KBM-7 (cell line): ENCODE data around the gene KITLG.
"Not testable (repeated sequence)": the region's sequence is repeated elsewhere in the genome, so short reads cannot be mapped to it uniquely, and the experiment has no call there.

Source experiments
- DNase-seq: peaks from one replicate; pipeline ENCODE4 v3.0.0-alpha.2; 2015
- in situ Hi-C: fragments of 300-500 bp; cut with MboI; formaldehyde crosslinking; loops from 2 replicates; pipeline ENCODE4 v1.14.3; 2020; ENCODE audit warnings: low sequenced_read_pairs, low pct_unique_long_range_greater_than_20kb, mixed read lengths

The KITLG gene

DNA sequence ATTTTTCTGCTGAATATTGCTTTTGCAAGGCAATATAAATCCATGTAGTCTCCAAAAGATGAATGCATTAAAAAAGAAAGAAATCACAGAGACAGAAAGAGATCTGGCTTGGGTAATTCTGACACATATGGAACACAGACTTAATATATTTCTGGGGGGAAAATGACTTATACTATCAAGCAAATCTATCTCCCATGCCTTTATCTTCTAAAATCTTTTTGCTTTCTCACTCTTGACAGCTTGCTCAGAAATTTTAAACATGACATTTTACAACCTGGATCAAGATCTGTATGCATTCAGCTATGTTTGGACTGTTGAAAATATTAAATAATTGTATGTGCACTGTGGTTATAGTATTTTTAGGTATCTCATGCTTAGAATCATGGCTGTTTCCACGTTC, 73.0 kb downstream of the KITLG start:
- in situ Hi-C loops: no loop called here
- DNase-seq: no peak

DNA sequence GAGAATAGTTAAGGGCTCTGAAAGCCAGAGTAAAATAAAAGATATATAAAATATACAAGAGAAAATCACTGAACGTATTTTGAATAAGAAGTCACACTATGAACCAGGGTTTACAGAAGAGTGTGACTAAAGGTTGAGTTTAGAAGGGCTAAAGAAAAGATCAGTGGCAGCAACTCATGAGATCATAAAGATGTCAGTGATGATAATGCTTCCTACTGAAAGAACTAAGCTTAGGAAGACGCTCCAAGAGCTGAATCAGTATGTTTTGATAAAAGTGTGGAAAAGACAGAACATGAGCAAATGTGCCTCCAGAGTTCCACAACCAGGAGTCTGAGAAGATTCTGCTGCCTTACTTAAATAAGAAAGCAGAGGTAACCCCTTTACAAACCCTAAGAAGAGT, 74.6 kb downstream of the KITLG start:
- no peak for DNase-seq
- in situ Hi-C loops: no loop called here

DNA sequence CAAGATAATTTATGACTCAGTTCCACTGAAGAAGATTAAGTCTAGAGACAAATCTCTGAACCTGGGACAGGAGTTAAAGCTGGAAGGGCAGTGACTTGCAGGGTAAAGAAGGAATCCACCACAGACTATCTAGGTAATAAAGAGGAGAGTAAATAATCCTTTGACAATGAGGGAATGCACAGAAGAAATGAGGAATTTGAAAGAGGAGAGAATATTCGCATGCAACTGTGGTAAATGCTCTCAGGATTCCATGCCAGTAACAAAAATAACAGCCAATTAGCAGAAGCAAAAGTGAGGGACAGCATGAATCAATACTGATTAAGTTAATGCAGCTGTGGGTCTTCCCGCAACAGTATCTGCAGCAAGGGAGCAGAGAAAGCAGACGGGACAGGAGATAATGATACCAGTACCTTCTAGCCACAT, 77.0 kb downstream of the KITLG start:
- DNase-seq: no peak
- in situ Hi-C loops: no loop called here

DNA sequence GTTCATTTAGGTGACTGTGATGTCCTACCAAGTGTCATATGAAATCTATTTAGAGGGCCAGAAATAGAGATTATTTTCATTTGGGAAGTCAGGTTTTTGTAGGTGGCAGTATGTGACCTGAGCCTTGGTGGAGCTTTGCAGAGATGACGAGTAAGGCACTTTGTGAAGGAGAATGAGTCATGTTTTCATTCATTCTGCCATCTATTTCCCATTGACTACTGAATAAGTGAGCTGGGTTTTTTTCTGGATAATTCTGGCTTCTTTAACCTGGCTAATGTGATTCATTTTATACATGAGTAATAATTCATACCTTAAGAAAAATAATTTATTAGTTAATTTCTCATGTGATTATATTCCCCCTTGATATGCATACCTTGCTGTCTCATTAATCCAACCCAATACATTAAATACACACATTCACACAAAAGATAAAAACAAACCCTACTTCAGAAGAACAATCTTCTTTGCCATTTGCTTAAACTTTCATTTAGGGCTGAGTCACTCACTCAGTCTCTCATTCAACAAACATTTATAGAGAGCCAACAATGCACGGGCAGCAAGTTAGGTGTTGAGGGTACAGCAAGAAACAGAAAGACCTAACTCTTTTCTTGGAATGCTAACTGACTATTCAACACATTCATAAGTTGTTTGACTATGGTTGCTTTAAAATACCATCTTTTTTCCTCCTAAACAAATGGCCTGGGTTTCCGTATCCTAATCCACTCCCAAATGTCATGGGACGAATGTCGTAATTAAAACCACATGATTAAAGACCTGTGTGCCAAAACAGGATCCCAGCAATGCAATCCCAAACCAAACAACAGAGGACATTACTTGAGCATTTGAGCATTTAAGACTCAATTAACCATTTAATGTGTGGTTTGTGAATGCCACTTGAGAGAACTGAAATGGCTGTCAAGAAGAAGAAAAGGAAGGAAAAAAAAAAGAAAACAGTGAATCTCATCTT, 78.0 kb downstream of the KITLG start:
- no peak for DNase-seq
- in situ Hi-C loops: no loop called here

DNA sequence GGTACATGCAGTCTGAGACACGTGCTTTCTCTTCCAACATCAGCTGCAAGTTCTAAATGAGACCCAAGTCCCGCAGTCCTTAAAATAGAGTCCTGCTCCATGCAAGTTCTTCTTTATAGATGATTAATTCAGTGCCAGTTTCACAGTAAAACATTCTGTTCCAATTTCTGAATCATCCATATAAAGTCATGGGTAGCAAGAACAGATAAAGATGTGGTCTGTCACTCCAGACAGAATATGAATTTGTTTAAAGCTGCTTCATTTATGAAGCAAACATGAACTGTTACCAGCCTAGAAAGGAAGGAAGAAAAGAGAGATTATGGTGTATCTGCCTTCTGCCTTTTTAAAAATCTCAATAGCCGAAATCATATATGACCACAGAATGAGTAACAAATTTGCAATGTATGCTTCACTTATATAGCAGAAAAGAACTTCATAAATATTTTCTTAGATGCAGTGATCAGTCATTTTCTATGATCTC, 83.3 kb downstream of the KITLG start:
- no peak for DNase-seq
- in situ Hi-C loops: no loop called here

DNA sequence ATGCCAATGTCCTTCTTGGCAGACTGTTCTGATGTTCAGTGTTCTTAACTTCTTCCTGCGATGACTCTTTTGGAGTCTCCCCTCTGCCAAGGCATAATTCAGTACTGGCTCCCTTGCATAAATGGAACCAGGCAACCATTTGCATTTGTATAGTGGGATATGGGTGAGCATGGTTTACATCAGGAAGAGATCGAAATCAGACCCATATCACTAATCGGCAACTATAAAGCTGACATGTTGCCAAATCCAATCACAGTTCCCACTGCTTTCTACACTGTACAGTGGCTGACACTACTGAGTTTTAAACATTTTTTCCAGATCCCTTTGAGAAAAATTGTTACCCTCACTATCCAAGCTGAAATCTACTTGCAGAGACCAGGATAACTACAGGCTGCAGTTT, 83.8 kb downstream of the KITLG start:
- DNase-seq: no peak
- in situ Hi-C loops: no loop called here

DNA sequence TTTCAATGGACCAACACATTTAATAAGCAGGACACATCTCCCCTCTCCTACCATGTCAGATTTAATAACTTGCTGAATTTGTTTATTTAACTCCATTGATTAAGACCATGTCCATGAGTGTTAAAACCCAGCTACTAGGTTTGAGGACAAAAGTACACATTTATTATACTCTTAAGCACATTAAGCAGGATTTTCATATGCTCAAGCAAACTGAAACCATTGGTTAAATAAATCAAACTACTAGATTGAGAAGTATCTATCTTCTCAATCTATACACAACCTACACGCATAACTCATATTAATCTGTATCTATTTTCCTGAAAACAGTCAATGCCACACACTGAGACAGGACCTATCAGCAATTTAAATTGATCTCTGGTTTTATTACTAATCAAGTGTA, 85.2 kb downstream of the KITLG start:
- in situ Hi-C loops: no loop called here
- no peak for DNase-seq

DNA sequence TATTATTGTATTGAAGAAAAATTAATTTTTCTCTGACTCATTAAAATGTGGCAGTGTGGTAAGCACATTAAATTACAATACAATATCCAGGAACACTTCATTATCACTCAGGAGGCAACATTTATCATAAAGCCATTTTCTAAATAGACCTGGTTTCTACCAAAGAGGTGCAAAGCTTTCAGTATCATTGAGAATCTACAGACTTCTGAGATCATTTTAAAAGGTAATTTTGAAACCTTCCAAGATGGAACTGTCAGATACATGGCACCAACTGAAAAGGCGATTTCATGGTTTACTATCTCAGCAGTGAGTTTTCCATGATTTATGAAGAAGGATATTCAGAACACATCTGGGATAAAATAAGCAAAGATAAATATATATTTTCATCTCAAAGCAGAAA, 85.8 kb downstream of the KITLG start:
- in situ Hi-C loops: no loop called here
- no peak for DNase-seq

DNA sequence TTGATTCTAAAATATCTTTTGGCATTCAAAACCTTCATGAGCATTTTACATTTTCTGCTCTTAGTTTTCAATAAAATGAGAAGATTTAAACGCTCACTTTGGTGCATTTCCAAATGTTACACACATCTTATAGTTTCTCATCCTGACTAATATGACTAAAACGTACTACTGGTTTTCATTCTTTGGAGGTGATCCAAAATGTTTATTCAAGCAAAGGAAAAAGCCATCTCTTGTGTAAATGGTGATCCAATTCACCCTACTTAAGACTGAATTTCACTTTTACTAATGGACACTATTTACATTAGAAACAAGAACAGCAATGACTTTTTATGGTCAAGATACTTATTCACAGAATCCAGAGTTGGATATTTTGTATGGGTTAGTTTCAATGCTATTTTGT, 86.6 kb downstream of the KITLG start:
- in situ Hi-C loops: no loop called here

DNA sequence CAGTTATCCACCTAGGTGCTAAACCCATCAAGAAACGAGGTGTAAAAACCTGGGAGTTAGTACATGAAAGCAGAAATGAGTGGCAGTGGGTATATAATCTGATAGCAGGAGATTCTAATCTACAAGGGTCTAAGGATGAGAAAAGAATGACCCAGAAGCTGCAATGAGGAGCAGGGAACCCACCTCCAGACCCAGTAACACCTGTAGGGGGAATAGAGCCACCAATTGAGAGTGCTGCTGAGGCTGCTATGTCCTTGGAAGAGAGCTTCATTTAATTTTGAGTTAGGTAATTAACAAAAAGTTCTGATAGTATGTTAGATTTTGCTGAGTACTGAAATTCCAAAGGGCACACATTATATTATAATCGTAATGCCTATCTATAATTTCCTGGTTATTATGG, 89.8 kb downstream of the KITLG start:
- in situ Hi-C loops: no loop called here
- no peak for DNase-seq

More for the DNA sequence above, 86.6 kb downstream of the KITLG start:
- no peak for DNase-seq

DNA sequence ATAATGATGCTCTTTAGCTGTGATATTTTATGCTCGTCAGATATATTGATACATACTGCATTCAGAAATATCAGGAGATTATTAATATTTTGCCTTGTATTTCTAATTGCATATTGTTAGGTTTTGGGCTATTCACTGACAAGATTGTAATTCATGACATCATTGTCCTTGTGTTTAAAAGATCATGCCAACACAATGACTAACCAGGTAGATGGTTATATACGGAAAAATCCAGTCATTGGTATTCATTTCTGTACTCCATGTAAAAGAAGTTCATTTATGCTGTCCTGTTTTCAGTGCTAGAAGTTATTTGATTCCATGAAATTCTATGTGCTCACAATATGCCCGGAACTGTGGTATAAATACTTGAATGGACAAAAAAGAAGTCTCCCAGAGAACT, 107.5 kb downstream of the KITLG start:
- in situ Hi-C loops: no loop called here
- no peak for DNase-seq

DNA sequence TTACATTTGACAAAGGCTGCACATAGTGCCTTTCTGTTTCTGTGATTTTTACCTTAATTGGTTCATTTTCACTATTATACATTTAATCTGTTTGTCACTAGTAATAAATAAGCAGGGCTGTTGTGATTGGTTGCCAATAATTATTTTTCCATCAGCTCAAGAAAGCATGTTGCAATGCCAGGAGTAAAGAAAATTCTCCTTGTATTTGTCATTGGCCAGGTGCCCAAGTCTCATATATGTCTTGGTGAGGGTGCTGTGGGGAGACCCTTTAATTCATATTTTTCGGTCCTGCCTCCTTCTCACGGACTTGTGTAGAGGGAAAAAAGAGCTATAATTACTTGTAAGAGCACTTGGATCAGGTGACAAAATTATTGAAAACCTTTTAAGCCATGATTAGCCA, 108.0 kb downstream of the KITLG start:
- DNase-seq: no peak
- in situ Hi-C loops: no loop called here

DNA sequence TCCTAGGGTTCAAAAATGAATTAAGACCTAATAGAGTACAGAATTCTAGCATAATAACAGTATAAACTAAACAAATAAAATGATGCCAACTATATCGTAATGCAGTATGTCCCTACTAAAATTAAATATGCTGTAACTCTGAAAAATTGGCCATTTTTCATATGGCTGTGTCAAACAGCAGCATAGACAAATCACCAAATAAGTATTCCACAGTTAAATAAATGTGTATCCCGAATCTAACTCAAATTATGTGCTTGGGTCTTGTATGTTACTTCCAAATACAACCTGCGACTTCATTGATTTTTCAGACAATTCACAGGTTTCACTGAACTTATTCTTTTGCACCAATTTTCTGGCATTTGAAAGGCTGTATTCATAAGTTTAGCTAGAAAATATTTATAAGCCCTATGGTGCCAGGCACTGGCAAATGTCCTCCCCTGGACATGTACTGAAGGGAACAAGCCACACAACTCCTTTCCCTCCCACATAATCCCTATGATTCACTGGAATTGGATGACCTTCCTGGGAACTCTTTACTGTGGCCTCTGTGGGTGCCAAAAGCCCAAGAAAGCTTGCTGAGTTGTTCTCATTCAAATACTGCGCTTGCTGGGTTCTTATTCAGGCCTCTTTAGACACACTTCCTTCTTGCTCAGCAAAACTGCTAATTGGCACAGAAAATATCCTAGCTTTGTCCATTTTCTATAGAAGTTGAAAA, 108.8 kb downstream of the KITLG start:
- in situ Hi-C loops: no loop called here
- DNase-seq: no peak

DNA sequence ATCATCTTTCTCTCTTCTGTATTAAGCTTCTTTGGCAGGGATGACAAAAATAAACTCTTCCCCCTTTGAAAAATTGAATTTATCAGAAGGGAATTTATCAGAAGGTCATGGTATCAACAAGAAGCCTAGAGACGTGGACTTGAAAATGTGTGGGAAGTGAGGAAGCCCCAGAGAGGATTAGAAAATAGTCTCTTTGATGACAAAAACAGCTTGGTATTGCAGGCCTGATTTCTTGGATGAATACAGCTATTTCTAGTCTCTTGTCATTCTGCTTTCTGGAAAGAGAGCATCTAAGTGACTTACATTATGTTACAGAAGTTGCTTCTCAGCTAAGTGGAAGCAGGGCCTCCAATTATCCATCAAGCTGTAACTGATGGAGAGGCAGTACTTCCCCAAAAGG, 111.1 kb downstream of the KITLG start:
- in situ Hi-C loops: no loop called here
- DNase-seq: no peak

DNA sequence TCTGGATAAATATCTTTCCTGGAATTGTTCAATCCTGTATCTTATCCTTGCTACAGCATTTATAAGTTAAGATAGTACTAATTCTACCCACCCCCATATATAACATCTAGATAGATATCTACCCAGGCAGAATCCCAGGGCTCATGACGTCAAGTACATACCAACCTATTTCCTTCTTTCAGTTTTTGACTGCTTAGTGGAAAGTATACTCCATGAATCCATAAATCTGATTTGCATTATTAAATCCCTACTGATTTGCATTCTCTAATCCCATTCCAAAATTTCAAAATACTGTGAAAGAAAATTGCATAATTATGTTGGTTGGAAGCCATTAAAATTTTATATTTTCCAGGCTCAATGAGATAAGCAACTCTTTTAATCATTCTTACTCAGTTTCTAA, 111.7 kb downstream of the KITLG start:
- DNase-seq: no peak
- in situ Hi-C loops: no loop called here

DNA sequence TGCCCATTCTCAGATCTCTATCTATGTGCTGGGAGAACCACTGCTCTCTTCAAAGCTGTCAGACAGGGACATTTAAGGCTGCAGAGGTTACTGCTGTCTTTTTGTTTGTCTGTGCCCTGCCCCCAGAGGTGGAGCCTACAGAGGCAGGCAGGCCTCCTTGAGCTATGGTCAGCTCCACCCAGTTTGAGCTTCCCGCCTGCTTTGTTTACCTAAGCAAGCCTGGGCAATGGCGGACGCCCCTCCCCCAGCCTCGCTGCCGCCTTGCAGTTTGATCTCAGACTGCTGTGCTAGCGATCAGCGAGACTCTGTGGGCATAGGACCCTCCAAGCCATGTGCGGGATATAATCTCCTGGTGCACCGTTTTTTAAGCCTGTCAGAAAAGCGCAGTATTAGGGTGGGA, 113.6 kb downstream of the KITLG start:
- in situ Hi-C loops, DNase-seq: not testable (repeated sequence)

DNA sequence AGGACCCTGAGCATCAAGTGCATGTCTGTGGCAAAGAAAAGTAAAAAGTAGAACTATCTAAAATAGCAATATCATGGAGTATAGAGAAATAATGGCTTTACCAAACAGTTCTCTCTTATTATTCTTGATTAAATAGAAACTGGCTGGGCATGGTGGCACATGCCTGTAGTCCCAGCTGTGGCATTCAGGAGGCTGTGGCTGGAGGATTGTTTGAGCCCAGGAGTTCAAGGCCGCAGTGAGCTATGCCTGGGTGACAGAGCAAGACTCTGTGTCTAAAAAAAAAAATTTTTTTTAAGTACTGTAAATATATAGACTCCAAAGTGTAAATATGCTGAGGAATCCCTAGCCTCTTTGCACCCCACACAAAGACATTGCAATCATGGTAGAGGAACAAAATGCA, 121.9 kb downstream of the KITLG start:
- in situ Hi-C loops: no loop called here
- DNase-seq: no peak

DNA sequence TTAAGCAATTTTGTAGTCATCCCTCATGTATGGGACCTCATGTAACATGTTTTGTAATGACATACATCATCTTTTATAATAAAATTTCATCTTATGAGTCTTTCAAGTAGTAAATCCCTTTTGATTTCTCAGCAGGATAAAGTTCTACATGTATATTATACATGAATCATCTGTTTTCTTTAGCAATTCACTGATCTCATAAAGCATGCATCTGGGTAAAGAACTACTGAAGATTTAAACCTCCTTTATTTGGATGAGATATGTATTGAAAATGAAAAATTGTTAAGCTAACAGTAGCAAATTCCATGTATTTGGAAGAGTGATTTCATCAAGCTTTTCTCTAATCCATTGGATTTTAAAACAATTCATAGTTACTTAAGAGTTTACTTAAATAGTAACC, 126.9 kb downstream of the KITLG start:
- in situ Hi-C loops: no loop called here
- no peak for DNase-seq

DNA sequence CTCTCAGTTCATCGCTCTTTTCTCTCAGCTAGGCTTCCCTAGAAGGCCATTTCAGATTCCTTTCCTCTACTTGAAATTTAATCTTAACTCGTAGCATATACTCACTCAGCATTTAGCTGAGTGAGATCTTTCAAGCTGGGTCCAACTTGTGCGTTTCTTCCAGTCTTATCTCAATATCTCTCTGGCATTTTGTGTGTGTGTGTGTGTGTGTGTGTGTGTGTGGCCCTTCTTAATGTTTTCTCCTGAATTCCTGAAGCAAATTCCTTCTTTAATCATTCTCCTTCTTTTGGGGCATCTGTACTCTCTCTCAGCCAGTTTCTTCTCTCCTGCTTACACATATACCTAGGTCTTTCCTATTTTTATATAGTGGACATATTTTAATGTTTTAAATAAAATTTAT, 129.1 kb downstream of the KITLG start:
- DNase-seq: no peak
- in situ Hi-C loops: no loop called here

DNA sequence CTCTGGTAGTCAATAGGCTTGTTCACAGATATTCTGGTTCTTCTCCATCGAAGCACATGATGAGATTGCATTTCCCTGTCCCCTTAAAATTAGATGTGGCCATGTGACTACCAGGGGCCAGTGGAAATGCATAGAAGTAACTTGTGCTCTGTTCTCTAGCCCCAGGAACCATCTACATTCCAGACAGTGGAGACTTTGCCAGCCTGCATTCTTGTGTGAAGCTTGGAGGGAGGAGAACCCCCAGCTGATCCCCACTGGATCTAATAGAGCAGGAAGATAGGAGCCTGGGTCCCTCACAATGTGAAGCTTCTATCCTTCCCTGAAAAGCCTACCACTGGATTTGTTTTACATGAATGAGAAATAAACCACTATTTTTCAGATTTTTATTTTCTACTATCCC, 130.1 kb downstream of the KITLG start:
- in situ Hi-C loops: no loop called here
- no peak for DNase-seq
